IPS DF 4.7 (cell line): Measurements from ENCODE around the gene HNF1A.

Source experiments
- DNase-seq: peaks from one replicate; pipeline ENCODE4 v3.0.0-alpha.2; 2013; ENCODE audit warnings: low spot score; ENCODE audit errors: extremely low read depth

HNF1A gene

DNA sequence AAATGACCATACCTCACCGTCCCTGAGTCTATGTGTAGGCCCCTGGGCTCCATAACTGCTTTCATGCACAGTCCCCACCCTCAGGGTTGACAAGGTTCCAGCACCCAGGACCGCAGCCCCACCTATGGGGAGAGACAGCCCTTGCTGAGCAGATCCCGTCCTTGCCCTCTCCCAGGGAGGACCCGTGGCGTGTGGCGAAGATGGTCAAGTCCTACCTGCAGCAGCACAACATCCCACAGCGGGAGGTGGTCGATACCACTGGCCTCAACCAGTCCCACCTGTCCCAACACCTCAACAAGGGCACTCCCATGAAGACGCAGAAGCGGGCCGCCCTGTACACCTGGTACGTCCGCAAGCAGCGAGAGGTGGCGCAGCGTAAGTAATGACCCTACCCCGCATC, 10.3 kb downstream of the HNF1A start:
- no peak for DNase-seq

DNA sequence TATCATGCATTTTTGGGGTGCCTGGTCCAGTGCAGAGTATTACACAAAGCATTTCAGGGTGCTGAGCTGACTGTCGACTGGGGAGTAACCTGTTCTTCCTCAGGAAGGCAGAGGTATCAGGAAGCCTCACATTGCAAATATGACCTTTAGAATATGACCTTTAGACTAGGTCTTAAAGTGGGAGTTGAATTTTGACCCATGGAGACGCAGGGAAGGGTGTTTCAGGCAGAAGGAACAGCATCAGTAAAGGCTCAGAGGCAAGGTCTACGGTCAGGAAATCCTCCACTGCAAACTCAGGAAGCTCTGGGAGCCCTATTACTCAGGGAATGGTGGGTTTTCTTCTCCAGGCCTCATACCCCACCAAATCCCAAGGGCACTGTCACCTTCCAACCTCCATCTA, 11.3 kb downstream of the HNF1A start:
- DNase-seq: no peak

DNA sequence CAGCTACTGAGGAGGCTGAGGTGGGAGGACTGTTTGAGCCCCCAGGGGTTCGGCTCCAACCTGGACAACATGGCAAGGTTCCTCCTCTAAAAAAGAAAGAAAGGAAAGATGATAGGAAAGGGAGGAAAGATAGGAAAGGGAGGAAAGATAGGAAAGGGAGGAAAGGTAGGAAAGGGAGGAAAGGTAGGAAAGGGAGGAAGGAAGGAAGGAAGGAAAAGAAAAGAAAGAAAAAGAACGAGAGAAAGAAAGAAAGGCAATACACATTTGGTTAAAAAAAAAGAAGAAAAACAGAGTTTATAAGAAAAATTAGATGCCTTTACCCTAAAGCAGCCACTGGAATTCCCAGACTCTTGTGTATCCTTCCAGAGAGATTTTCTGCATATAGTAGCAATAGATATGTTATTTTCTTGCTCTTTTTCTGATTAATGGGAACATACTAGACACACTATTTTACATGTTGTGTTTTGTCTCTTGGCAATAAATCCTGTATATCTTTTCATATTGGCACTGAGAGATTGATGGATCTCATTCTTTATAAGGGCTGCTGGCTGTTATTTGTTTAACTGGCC, 12.2 kb downstream of the HNF1A start:
- no peak for DNase-seq

DNA sequence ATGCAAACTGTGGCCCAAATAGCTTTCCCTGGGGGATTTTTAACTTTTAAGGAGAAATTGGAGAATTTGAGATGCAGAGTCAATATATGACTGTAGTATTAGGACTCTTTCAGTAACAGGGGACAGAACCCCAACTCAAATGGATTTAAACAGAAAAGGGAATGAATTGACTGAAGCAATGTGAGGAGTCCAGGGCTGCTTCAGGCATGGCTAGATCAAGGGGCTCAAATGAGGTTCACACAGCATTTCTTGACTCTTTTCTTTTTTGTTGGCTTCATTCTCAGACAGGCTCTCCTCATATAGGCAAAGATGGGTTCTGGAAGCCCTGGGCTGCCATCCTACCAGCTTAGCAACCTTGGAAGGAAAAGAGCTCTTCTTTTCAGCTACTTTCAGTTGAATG, 13.6 kb downstream of the HNF1A start:
- no peak for DNase-seq

DNA sequence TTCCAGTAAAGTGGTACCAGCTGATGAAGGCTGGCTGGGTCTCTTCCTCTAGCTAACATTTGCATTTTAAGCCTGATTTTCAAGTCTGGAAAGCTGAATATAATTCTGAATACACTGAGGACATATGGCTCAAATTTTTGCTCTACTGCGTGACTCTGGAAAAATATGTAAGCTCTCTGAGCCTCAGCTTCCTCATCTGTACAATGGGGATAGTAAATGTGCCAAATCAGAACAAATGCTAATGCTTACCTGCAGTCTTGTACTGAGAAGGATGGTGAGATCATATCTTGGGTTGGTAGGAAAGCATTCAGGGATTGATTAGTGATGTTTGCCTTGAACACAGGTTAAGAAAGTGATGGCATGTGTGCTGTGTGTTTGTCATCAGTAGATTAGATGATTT, 14.6 kb downstream of the HNF1A start:
- DNase-seq: no peak

DNA sequence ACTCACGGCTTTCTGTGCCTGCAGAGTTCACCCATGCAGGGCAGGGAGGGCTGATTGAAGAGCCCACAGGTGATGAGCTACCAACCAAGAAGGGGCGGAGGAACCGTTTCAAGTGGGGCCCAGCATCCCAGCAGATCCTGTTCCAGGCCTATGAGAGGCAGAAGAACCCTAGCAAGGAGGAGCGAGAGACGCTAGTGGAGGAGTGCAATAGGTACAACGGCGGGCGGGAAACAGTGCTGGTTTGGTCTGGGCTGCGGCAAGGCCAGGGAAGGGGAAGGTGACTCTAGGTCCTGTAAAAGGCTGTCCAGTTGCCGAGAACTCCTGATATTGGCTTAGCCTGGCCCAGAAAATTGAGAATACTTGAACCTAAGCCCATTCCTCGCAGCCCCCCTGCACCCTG, 15.2 kb downstream of the HNF1A start:
- DNase-seq: no peak

DNA sequence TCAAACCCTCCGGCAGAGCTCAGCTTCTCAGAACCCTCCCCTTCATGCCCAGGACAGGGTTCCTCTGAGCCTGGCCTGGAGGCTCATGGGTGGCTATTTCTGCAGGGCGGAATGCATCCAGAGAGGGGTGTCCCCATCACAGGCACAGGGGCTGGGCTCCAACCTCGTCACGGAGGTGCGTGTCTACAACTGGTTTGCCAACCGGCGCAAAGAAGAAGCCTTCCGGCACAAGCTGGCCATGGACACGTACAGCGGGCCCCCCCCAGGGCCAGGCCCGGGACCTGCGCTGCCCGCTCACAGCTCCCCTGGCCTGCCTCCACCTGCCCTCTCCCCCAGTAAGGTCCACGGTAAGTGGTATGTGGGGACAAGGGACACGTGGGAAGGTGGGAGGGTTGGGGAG, 15.7 kb downstream of the HNF1A start:
- no peak for DNase-seq

DNA sequence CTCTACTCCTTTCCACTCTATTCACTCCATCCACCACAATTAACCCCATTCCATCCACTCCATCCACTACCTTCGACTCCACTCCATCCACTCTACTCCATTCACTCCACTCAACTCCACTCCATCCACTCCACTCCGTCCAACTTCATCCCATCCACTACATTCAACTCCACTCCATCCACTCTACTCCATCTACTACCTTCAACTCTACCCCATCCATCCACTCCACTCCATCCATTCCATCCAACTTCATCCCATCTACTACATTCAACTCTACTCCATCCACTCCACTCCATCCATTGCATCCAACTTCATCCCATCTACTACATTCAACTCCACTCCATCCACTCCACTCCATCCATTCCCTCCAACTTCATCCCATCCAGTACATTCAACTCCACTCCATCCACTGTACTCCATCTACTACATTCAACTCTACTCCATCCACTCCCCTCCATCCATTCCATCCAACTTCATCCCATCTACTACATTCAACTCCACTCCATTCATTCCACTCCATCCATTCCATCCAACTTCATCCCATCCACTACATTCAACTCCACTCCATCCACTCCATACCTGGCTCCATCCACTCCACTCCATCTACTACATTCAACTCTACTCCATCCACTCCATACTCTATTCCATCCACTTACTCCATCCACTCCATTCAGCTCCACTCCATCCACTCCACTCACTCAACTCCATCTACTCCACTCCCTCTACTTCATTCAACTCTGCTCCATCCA, 16.4 kb downstream of the HNF1A start:
- DNase-seq: no peak

DNA sequence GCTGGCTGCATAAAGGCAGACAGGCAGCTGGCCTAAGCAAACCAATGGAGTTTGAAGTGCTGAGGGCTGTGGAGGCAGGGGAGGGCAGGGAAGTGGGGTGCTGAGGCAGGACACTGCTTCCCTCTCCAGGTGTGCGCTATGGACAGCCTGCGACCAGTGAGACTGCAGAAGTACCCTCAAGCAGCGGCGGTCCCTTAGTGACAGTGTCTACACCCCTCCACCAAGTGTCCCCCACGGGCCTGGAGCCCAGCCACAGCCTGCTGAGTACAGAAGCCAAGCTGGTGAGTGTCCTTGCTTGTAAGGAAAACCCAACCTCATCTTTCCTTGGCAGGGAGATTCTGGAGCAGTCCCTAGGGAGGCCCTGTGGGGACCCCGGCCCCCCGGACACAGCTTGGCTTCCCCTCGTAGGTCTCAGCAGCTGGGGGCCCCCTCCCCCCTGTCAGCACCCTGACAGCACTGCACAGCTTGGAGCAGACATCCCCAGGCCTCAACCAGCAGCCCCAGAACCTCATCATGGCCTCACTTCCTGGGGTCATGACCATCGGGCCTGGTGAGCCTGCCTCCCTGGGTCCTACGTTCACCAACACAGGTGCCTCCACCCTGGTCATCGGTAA, 17.9 kb downstream of the HNF1A start:
- no peak for DNase-seq

DNA sequence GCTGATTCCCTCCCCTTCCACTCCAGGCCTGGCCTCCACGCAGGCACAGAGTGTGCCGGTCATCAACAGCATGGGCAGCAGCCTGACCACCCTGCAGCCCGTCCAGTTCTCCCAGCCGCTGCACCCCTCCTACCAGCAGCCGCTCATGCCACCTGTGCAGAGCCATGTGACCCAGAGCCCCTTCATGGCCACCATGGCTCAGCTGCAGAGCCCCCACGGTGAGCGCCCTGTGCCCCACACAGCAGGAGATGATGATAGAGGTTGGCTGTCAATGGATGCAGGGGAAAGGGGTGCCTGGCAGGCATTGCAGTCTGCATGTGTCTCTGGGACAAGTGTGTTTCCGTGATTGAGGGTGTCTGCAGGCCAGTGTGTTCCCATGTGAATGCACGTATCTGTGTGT, 19.1 kb downstream of the HNF1A start:
- no peak for DNase-seq

DNA sequence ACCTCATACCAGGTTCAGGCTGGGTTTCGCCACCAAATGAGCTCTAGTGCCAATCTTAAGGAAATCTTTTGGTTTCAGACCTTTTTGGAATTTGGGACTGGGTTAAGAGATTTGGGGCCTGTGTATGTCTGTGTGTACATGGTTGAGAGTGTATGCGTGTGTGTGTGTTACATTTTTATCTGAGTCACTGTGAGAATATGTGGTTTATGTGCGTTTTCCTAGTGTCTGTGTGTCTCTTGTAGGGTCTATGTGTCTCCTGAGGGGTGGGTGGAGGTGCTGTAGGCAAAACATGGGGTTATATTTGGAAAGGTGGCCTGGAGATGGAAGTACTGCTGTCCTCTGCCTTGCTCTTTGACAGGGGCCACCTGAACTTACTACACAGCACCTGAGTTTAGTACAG, 20.1 kb downstream of the HNF1A start:
- DNase-seq: no peak

DNA sequence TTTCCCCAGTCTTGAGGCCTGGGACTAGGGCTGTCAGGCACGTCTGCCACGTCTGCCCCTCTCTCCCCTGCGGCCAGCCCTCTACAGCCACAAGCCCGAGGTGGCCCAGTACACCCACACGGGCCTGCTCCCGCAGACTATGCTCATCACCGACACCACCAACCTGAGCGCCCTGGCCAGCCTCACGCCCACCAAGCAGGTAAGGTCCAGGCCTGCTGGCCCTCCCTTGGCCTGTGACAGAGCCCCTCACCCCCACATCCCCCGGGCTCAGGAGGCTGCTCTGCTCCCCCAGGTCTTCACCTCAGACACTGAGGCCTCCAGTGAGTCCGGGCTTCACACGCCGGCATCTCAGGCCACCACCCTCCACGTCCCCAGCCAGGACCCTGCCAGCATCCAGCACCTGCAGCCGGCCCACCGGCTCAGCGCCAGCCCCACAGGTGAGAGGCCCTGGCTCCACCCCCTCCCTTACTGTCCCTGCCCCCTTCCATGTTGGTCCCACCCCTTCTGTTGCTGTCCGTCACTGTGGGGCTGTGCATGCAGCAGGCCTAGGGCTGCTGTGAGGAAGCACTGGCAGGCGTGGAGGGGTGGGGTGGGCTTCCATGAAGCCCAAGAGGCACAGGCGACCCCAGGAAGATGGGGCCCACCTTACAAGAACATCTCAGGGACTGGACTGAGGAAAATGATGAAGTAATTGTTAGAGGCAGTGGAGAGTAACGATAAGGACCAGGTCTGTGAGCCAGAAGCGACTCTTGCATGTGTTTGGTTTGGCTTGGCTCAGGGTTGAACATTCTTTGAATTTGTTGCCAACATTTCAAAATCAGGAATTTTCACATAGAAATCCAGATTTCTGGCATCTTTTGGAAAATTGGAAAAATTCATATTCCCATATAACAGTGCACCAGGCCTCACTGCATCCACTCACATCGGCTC, 21.1 kb downstream of the HNF1A start:
- no peak for DNase-seq

DNA sequence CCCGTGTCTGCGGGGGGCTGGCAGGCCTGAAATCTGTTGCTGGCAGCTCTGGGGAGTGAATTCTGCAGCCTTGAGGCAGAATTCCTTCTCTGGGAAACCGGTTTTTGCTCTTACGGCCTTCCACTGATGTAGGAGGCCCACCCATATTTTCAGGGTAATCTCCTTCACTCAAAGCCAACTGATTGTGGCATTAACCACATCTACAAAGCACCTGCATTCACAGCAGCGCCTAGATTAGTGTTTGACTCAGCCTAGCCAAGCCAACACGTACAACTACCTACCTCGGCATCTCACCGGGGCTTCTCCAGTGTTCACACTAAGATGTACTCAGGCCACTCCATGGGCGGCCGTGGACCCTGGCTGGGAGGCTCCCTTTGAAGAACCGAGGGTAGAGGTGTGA, 22.2 kb downstream of the HNF1A start:
- no peak for DNase-seq

DNA sequence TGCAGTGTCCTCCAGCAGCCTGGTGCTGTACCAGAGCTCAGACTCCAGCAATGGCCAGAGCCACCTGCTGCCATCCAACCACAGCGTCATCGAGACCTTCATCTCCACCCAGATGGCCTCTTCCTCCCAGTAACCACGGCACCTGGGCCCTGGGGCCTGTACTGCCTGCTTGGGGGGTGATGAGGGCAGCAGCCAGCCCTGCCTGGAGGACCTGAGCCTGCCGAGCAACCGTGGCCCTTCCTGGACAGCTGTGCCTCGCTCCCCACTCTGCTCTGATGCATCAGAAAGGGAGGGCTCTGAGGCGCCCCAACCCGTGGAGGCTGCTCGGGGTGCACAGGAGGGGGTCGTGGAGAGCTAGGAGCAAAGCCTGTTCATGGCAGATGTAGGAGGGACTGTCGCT, 22.7 kb downstream of the HNF1A start:
- DNase-seq: no peak

DNA sequence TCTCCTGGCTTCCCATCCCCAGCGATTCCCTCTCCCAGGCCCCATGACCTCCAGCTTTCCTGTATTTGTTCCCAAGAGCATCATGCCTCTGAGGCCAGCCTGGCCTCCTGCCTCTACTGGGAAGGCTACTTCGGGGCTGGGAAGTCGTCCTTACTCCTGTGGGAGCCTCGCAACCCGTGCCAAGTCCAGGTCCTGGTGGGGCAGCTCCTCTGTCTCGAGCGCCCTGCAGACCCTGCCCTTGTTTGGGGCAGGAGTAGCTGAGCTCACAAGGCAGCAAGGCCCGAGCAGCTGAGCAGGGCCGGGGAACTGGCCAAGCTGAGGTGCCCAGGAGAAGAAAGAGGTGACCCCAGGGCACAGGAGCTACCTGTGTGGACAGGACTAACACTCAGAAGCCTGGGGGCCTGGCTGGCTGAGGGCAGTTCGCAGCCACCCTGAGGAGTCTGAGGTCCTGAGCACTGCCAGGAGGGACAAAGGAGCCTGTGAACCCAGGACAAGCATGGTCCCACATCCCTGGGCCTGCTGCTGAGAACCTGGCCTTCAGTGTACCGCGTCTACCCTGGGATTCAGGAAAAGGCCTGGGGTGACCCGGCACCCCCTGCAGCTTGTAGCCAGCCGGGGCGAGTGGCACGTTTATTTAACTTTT, 23.6 kb downstream of the HNF1A start:
- no peak for DNase-seq

DNA sequence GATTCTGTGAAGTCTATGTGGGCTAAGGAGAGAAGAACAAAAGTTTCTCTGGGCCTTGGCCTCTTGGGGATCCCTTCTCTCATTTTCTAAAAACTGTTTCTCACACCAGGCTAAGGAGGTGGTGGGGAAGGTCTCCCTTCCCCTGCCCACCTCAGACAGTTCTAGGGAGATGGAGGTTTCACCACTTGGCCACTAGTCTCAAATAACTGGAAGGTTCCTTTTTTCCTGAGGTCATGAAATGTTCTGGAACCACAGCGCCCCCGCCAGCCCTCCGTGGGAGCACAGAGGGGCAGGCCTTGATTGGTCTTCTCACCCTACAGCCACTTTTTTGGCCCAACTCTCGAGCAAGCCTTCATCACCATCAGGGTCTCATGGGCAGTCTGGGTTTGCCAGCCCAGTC, 25.3 kb downstream of the HNF1A start:
- no peak for DNase-seq

DNA sequence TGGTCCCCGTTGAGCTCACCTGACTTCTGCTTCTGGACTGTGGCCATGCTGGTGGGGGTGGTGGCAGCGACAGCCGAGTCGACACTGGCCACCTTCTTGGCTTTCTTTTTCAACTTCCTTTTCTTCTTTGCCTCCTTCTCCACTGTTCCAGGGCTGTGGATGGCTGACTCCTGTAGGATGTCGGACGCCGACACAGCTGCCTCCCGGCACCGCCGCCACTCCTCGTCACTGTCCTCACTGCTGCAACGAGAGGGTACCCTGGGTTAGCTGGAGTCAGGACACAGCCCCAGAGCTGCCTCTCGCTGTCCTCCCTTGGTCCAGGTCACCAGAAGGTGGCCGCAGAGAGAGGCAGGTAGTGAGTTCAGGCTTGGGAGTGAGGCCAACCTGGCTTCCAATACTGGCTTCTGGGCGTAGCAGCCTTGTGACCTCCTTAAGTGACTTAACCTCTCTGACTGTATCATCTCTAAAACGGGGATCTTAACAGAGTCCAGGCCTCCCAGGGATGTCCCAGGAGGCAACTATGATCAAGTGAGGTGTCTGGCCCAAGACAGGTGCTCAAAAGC, 26.0 kb downstream of the HNF1A start:
- no peak for DNase-seq

DNA sequence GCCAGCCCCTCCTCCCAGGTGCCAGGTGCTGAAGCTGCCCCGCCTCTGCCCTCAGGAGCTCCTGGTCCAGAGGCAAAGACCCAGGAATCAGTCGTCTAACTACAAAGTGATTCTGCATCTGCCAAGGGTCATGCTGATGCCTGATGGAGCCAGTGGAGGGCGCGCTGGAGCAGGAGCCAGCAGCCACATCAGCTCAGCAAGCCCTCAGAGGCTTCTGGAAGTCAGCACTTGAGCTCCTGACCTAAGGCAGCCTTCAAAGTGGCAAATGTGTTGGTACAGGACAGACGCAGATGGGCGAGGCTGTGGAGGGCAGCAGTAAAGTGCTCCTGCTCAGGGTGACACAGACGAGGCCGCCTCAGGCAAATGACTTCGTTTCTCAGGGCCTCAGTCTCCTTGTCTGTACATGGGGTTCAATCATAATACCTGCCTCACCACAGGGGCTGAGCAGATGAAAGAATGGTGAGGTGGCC, 27.0 kb downstream of the HNF1A start:
- DNase-seq: no peak

DNA sequence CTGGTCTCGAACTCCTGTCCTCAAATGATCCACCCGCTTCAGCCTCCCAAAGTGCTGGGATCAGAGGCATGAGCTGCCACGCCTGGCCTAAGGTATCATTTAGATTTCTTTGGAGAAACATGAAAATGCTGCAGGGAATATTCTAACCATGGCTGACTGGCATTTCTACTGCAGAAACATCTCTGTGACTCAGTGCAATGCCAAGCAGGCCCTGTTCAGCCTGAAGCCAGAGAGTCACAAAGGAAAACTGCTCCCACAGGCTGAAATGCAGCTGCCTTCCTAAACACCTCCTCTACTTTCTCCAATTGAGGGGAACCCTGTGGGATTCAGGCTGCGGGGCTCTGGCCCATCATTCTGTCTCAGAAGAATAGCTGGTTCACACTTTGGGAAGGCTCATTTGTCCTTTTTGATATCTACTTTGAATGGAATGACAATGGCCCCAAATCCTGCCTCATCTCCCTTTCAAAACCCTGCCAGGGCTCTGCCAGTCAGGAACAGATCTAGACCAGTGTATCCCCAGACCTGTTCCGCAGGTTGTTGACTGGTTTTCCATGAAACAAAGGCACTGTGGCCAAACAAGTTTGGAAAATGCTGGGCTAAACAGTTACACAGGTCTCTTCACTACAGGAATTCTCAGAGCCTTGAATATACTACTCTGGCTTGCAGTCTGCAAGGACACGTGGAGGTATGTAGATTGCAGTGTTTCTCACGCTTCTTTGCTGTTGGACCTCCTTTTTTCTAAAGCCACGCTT, 30.2 kb downstream of the HNF1A start:
- DNase-seq: no peak

DNA sequence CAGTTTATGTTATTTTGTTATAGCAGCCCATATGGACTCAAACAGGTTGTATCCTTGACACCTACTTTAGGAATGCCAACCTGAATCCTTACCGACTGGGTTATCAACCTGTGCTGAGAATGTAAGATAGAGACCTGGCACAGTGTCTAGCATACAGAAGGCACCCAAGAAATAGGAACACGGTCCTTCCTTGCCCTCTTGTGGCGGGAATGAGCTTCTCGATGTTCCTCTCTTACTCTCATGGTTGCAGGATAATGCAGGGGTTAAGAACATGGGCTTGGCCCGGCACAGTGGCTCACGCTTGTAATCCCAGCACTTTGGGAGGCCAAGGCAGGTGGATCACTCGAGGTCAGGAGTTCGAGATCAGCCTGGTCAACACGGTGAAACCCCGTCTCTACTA, 31.4 kb downstream of the HNF1A start:
- no peak for DNase-seq
